GM19328 (cell line): Measurements from ENCODE around the gene PARP12.
A peak's percentile ranks its signal among the peaks of the same experiment; 100 is the strongest.

ENCODE experiments used
- ATAC-seq: cut with Tn5 transposase; IDR thresholded peaks from one replicate; pipeline ENCODE4 v1.9.1; 2021; ENCODE audit warnings: mild to moderate bottlenecking, moderate library complexity; ENCODE audit not compliant: unreplicated experiment

The PARP12 gene

GRCh38 chr7:140060243-140060630 lies 2.5 kb downstream of the PARP12 start:
- no peak for ATAC-seq

DNA sequence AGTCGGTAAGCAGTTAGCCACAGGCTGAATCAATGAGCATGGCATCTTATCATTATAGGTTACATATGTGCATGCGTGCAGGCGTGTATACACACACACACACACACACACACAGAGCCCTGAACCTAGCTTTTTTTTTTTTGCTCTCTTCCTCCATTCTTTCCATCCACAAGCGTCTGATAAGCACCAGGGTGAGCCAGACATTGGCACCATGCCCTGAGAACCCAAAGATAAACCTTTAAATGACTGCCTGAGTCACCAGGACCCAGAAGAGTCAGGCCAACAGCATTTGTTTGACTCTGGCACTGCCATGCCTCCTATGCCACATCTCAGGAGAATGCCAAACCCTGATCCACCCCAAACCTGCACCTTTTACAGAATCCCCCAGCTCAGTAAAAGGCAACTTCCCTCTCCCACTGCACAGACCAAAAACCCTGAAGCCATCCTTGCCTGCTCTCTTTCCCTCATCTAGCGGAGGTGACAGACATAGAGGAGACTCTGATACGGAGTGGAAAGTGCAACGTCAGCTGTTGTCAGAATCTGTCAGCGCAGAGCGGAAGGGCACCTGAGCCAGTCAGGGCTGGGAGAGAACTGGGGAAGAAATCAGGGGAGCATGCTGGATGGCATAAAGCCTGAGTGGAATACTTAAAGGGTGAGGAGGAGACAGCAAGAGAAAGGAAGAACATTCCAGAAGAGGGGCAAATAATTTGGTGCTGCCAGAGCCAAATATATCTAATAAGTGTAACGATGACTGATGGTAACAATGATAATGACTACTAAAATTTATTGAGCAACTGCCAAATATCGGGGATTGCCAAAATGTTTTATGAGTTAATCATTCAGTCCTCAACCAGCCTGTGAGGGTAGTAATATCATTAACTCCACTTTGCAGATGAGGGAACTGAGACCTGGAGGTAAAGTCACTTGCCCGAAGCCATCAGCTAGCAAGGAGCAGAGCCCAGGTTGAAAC lies 3.2 kb downstream of the PARP12 start:
- ATAC-seq = no peak

DNA sequence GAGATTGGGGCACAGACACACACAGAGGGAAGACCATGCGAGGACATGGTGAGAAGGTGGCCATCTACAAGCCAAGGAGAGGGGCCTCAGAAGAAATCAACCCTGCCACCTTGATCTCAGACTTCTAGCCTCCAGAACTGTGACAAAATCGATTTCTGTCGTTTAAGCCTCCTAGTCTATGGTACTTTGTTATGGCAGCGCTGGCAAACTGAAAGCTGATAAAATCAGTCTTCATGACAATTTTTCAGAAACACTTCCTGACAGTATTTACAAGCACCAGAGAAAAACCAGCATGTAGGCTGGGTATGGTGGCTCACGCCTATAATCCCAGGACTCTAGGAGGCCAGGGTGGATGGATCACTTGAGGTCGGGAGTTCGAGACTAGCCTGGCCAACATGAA lies 4.2 kb downstream of the PARP12 start:
- ATAC-seq = no peak

GRCh38 chr7:140057143-140057535 lies 5.6 kb downstream of the PARP12 start:
- no peak for ATAC-seq

DNA sequence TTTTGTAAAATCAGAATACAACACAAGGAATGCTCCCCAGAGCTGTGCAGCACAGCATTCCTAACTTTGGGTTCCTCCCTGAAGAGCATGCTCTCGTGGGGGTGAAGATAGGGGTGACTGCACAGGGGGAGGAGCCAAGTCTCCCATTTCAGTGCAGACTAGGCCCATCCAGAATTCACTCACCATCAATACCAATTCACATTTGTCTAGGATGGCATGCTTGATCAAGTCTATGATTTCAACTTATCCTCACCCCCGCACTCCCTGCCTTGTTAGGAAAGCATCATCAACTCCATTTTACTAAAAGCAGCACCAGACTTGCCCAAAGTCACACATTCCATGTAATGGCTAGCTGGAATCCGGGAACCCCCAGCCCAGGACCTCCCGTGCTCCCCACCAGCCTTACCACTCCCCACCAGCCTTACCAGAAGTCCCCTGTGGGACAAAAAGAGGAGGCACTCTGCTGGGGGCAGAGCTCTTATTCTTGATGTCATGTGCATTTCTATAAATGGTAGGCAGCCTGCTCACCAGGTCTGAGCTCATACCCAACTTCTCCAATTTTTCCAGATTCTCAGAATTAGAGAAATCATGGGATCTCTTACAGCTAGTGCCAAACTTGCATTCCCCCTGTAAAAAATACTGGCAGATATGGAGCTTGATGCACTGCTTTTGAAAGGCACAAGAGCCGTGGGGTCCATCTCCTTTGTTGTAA lies 6.2 kb downstream of the PARP12 start:
- ATAC-seq = no peak

DNA sequence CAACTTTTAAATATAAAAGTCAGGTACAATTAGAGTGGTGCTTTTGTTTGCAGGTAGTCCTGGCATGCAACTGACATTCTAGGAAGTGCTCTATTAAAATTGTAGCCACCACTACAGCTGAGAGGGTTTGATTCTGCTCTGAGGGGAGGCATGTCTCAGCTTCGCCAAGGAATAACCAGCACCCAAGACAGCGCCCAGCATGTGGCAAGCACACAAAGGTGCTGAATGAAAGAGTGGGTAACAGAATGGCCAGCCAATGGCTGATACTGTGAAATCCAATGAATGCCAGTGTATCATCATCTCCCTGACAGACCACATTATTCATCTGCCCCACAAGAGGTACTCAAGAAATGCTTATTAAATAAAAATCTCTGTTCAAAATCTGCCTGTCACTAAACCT lies 6.9 kb downstream of the PARP12 start:
- no peak for ATAC-seq

DNA sequence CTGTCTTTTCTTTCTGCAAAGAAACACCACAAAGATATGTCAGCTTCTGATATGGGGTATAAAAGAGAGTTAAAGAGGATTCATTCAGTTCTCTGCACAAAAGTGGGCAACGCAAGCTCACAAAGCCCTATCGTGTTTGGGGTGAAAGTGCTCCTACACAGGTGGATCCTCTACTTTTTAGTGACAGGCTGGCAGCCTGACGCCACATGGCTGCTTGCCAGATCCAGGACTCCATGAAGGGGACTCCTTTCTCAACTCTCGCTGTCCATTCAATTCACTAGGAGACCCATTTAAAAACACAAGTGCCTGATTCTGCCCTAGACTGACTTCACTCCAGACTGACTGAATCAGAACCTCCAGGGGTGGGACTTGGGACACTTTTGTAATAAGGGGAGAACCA lies 8.0 kb downstream of the PARP12 start:
- ATAC-seq = no peak

- ATAC-seq = peak; percentile 85
Measured at GRCh38 chr7:140053812-140054539, 8.8 kb downstream of the PARP12 start.

GRCh38 chr7:140051820-140052219 lies 10.9 kb downstream of the PARP12 start:
- ATAC-seq = no peak

DNA sequence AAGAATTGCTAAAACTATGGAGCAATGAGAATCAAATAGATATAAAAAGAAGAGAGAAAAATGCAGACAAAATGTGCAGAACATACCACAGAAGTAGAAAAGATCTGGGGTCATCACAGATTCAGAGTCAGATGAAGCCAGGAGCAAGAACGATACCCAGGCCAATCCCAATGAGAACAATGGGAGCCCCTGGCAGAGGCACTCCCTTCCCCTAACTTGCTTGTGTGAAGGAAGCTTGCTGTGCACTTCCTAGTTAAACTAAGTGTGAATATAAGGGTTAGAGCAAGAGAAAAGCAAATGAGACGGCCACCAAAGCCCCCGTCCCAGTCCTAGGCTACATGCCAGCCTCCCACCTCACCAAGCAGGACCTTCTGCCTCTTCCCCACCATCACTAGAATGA lies 12.7 kb downstream of the PARP12 start:
- ATAC-seq = no peak

DNA sequence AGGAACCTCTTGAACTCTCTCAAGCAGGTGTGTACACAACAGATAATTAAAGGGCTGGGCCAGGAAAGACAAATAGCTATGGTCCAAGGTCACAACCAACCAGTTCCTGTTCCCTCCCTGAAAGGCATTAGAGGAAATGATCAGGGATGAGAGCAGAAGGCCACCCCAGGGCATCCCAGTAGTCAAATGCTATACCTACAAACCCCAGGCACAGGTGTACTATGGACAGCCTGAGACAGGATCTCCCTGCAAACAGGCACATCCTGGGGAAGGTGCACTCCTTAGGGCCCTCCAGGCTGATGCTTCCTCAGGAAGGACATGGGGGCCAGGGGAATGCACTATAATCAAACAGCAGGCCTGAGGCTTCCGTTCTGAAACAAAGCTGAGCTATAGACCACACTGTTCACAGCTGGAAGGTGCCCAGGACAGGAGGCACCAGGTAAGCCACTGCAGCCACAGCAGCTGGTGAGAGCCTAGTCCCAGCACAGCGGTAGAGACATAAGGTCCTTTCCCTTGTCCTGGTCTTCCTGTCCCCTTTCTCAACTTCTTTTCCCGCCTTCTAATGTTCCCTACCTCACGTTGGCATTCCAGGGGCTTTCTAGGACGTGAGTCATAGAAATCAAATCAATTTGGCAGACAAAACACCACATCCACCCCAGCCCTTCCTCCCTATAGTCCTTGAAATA lies 13.3 kb downstream of the PARP12 start:
- no peak for ATAC-seq

- ATAC-seq = no peak
Measured at GRCh38 chr7:140048989-140049338, 13.8 kb downstream of the PARP12 start.

DNA sequence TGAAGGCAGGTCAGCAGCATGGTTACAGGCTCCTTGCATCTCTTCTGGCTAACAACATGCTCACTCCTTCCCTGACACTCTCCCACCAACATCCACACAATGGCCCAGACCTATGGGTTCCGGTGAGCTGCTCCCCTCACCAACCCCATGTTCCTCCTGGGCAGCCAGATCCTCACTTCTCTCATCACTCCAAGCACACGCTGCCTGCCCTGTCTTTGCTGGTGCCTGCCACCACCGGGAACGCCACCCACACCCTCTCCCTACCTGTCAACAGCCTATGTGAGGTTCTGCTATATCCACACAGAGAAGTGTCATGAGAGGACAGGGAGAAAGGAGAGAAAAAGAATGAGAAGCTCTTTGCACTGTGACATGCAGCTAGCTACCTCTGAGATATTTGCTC lies 14.6 kb downstream of the PARP12 start:
- no peak for ATAC-seq

DNA sequence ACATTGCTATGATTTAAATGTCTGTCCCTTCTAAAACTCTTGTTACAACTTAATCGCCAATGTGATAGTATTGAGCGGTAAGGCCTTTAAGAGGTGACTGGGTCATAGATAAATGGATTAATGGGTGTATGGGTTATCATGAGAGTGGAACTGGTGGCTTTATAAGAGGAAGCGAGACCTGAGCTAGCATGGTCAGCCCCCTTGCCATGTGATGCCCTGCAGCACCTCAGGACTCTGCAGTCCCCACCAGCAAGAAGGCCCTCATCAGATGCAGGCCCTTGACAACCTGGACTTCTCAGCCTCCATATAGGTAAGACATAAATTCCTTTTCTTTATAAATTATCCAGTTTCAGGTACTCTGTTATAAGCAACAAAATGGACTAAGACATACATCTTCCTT lies 15.6 kb downstream of the PARP12 start:
- no peak for ATAC-seq

- ATAC-seq = no peak
Measured at GRCh38 chr7:140045697-140046096, 17.1 kb downstream of the PARP12 start.

GRCh38 chr7:140044251-140044650 lies 18.5 kb downstream of the PARP12 start:
- no peak for ATAC-seq

- ATAC-seq = no peak
Measured at GRCh38 chr7:140042386-140042670, 20.4 kb downstream of the PARP12 start.

DNA sequence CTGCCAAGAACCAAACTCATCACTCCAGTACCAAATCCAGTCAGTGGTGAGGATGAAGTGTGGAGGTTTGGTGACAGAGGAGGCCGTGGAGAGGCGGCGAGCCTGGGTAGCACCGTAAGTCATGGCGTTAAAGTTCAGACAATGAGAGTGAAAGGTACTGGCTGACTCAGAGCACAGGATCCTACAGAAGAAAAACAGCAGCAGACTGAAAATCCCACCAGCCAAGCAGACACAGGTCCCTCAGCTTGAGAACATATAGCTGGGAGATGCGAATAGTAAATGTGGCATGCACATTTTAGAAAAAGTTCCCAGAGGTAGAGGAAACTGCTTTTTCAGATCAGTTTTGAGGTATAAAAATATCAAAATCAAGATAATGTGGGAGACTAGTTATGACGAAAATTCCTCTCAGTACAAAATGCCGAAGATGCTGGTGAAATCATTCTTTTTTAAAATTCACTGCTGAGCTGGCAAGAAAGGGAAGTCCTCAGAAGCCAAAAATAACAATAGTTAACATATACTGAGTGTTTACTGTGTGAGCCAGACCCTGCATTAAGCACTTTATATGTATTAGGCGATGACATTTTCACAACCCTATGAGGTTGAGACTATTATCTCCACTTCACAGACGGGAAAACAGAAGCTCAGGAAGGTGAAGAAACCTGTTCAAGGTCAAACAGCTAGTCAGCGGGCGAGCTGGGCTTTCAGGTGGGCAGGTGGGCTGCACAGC lies 20.9 kb downstream of the PARP12 start:
- no peak for ATAC-seq

- no peak for ATAC-seq
Measured at GRCh38 chr7:140039896-140040295, 22.9 kb downstream of the PARP12 start.

GRCh38 chr7:140039066-140039465 lies 23.7 kb downstream of the PARP12 start:
- ATAC-seq = no peak
